GM12878 (cell line): Measurements from ENCODE around the gene PUS7. TPM values are rescaled to one million over a fixed set of nuclear protein-coding genes. Genes with fewer than 3 reads are reported as not detected.

ENCODE experiments used
- BHLHE40 ChIP-seq, 2 experiments: fragments of 450-650 bp in 1 of 2; IDR thresholded peaks; 2 replicates each; pipeline ENCODE4 v1.6.1; 2011 to 2017; ENCODE audit warnings: low read depth in 2 of 2, borderline replicate concordance in 1 of 2, improper control_type of control experiment in 1 of 2, low read length in 1 of 2, mild to moderate bottlenecking in 1 of 2
- DPF2 ChIP-seq: fragments of 450-650 bp; IDR thresholded peaks from 2 replicates; pipeline ENCODE4 v1.6.1; 2017; ENCODE audit warnings: mild to moderate bottlenecking
- ESRRA ChIP-seq: IDR thresholded peaks from 2 replicates; pipeline ENCODE4 v1.6.1; 2012; ENCODE audit warnings: mild to moderate bottlenecking, low read length, improper control_type of control experiment
- IRF4 ChIP-seq: IDR thresholded peaks from 2 replicates; pipeline ENCODE4 v1.6.1; 2011; ENCODE audit warnings: low read depth, low read length
- MEF2A ChIP-seq: IDR thresholded peaks from 2 replicates; pipeline ENCODE4 v1.6.1; 2011; ENCODE audit warnings: low read depth, mild to moderate bottlenecking, low read length, moderate library complexity; ENCODE audit not compliant: insufficient read depth
- MXI1 ChIP-seq: fragments of 150-350 bp; IDR thresholded peaks from 2 replicates; pipeline ENCODE4 v1.6.1; 2011; ENCODE audit warnings: low read depth, mild to moderate bottlenecking, inconsistent platforms, low read length, improper control_type of control experiment
- MYB ChIP-seq: fragments of 150-350 bp; IDR thresholded peaks from 2 replicates; pipeline ENCODE4 v1.6.1; 2014; ENCODE audit warnings: mild to moderate bottlenecking, low read depth, low read length, borderline replicate concordance
- POLR2AphosphoS5 ChIP-seq: IDR thresholded peaks from 2 replicates; pipeline ENCODE4 v1.6.1; 2011; ENCODE audit warnings: mild to moderate bottlenecking, low read length, inconsistent platforms
- TCF7 ChIP-seq: IDR thresholded peaks from 2 replicates; pipeline ENCODE4 v1.6.1; 2014; ENCODE audit warnings: antibody characterized with exemption, borderline replicate concordance
- ZBED1 ChIP-seq: IDR thresholded peaks from 2 replicates; pipeline ENCODE4 v1.6.1; 2016; ENCODE audit warnings: borderline replicate concordance
- ZNF622 ChIP-seq: fragments of 450-650 bp; IDR thresholded peaks from 2 replicates; pipeline ENCODE4 v1.6.1; 2017; ENCODE audit warnings: mild to moderate bottlenecking, inconsistent platforms
- ZZZ3 ChIP-seq: IDR thresholded peaks from 2 replicates; pipeline ENCODE4 v1.6.1; 2011; ENCODE audit warnings: low read depth; ENCODE audit not compliant: control insufficient read depth, insufficient read length
- polyA plus RNA-seq, 11 experiments: library from polyadenylated mRNA; depleted of rRNA in 4 of 11; unstranded in 6 of 11; stranded (reverse) in 5 of 11; fragments of >200 nt; fragmentation: Nextera tagmentation in 4 of 11; fragmentation: Illumina TruSeq in 1 of 11; extraction: Ambion mirVana in 4 of 11; extraction: Trizol in 1 of 11; gene quantifications; 1 replicate in 1 of 11; 2 replicates in 10 of 11; pipeline versions ENCODE4 v1.2.1 to v1.2.3, GENCODE V29; 2011 to 2016; ENCODE audit warnings: inconsistent platforms in 2 of 11, missing spikeins in 2 of 11, low read depth in 1 of 11
- total RNA-seq, 4 experiments: library from RNA; depleted of rRNA in 3 of 4; stranded (reverse); fragments of >200 nt in 3 of 4; fragmentation: Illumina TruSeq in 1 of 4; extraction: Trizol in 1 of 4; gene quantifications; 2 replicates each; pipeline versions ENCODE4 v1.2.1 to v1.2.3, GENCODE V29; 2013 to 2021
- TF ChIP-seq, protein P1 (sequence below): fragments of 450-650 bp; IDR thresholded peaks from 2 replicates; pipeline ENCODE4 v1.6.1; 2017; ENCODE audit warnings: mild to moderate bottlenecking, moderate library complexity
- TF ChIP-seq, protein P2 (sequence below), 3 experiments: IDR thresholded peaks in 2 of 3; conservative IDR thresholded peaks in 1 of 3; 2 replicates each; pipeline ENCODE4 v1.5.1; 2011; ENCODE audit warnings: low read depth in 3 of 3, low read length in 3 of 3, mild to moderate bottlenecking in 3 of 3, control low read depth in 2 of 3, moderate library complexity in 2 of 3, inconsistent platforms in 1 of 3, mixed read lengths in 1 of 3; ENCODE audit not compliant: control insufficient read depth in 2 of 3, insufficient read depth in 1 of 3; ENCODE audit errors: extremely low read depth in 1 of 3
- TF ChIP-seq, protein P3 (sequence below): IDR thresholded peaks from 2 replicates; pipeline ENCODE4 v1.6.1; 2012; ENCODE audit warnings: low read depth, low read length, improper control_type of control experiment
- TF ChIP-seq, protein P4 (sequence below): fragments of 450-650 bp; IDR thresholded peaks from 2 replicates; pipeline ENCODE4 v1.6.1; 2016; ENCODE audit warnings: mild to moderate bottlenecking
- TF ChIP-seq, protein P5 (sequence below): fragments of 450-650 bp; conservative IDR thresholded peaks from 2 replicates; pipeline ENCODE4 v1.6.1; 2017; ENCODE audit warnings: mild to moderate bottlenecking, moderate library complexity

Gene PUS7
- total and polyA plus RNA-seq, 10 of the 15 experiments (the other 5 are each of a cell fraction or from before 2014, with no cell fraction given), result 5.6 to 28.5 (median 22.4) TPM

DNA sequence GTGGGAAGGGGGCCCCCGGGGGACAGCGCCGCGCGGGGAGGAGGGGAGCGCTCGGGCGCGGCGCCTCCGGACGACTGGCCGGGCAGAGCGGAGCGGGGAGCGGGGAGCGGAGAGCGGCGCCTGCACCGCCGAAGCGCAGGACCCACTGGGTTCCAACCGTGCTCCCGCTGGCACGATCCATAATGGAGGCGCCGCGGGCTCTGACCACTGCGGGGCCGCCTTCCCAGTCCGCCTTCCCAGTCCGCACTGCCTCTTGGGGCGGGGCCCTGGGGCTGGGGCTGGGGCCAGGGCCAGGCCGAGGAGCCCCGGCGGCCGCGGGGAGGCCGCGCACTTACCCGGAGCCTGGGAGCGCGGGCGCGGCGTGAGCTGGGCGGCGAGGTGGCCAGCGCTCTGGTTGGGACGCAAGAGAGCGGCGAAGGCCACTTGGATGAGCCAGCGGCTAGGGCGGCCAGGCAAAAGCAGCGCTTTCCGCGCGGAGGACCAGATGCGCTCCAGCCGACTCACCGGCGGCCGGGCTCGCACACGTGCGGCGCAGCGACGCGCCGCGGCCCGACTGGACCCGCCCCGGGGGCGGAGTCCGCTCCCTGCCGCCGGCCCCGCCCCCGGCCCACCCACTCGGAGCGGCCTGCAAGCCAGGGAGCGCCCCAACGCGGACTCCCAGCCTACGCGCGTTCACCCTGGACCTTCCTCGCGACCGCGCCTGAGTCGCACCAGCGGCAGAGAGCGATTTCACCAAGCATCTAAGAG, at the start of gene PUS7 (continued):
- TF ChIP-seq MEF2A (no peak), ZBED1 (no peak), IRF4 (no peak), POLR2AphosphoS5 (peak; percentile 62), DPF2 (peak; percentile 60; the same call in 1 of the 2 replicates), ESRRA (no peak), ZZZ3 (no peak), ZNF622 (no peak), BHLHE40 (IDR thresholded peaks at IDR 0.05; ENCODE audit: borderline replicate concordance in 1 of 2, low read depth in 2 of 2, low read length in 1 of 2) (peak; percentile 95 to 99), TCF7 (no peak), MYB (no peak), MXI1 (peak; percentile 96)
- TF ChIP-seq, protein P1, sequence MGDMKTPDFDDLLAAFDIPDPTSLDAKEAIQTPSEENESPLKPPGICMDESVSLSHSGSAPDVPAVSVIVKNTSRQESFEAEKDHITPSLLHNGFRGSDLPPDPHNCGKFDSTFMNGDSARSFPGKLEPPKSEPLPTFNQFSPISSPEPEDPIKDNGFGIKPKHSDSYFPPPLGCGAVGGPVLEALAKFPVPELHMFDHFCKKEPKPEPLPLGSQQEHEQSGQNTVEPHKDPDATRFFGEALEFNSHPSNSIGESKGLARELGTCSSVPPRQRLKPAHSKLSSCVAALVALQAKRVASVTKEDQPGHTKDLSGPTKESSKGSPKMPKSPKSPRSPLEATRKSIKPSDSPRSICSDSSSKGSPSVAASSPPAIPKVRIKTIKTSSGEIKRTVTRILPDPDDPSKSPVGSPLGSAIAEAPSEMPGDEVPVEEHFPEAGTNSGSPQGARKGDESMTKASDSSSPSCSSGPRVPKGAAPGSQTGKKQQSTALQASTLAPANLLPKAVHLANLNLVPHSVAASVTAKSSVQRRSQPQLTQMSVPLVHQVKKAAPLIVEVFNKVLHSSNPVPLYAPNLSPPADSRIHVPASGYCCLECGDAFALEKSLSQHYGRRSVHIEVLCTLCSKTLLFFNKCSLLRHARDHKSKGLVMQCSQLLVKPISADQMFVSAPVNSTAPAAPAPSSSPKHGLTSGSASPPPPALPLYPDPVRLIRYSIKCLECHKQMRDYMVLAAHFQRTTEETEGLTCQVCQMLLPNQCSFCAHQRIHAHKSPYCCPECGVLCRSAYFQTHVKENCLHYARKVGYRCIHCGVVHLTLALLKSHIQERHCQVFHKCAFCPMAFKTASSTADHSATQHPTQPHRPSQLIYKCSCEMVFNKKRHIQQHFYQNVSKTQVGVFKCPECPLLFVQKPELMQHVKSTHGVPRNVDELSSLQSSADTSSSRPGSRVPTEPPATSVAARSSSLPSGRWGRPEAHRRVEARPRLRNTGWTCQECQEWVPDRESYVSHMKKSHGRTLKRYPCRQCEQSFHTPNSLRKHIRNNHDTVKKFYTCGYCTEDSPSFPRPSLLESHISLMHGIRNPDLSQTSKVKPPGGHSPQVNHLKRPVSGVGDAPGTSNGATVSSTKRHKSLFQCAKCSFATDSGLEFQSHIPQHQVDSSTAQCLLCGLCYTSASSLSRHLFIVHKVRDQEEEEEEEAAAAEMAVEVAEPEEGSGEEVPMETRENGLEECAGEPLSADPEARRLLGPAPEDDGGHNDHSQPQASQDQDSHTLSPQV, result no peak
- TF ChIP-seq, protein P2, sequence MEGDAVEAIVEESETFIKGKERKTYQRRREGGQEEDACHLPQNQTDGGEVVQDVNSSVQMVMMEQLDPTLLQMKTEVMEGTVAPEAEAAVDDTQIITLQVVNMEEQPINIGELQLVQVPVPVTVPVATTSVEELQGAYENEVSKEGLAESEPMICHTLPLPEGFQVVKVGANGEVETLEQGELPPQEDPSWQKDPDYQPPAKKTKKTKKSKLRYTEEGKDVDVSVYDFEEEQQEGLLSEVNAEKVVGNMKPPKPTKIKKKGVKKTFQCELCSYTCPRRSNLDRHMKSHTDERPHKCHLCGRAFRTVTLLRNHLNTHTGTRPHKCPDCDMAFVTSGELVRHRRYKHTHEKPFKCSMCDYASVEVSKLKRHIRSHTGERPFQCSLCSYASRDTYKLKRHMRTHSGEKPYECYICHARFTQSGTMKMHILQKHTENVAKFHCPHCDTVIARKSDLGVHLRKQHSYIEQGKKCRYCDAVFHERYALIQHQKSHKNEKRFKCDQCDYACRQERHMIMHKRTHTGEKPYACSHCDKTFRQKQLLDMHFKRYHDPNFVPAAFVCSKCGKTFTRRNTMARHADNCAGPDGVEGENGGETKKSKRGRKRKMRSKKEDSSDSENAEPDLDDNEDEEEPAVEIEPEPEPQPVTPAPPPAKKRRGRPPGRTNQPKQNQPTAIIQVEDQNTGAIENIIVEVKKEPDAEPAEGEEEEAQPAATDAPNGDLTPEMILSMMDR (IDR thresholded peaks at IDR 0.05 in 2 of 3, conservative IDR thresholded peaks at IDR 0.05 in 1 of 3; ENCODE audit: control insufficient read depth in 2 of 3, extremely low read depth in 1 of 3, insufficient read depth in 1 of 3, low read depth in 3 of 3, low read length in 3 of 3), result no peak
- TF ChIP-seq, protein P3, sequence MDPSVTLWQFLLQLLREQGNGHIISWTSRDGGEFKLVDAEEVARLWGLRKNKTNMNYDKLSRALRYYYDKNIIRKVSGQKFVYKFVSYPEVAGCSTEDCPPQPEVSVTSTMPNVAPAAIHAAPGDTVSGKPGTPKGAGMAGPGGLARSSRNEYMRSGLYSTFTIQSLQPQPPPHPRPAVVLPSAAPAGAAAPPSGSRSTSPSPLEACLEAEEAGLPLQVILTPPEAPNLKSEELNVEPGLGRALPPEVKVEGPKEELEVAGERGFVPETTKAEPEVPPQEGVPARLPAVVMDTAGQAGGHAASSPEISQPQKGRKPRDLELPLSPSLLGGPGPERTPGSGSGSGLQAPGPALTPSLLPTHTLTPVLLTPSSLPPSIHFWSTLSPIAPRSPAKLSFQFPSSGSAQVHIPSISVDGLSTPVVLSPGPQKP, result no peak
- TF ChIP-seq, protein P4, sequence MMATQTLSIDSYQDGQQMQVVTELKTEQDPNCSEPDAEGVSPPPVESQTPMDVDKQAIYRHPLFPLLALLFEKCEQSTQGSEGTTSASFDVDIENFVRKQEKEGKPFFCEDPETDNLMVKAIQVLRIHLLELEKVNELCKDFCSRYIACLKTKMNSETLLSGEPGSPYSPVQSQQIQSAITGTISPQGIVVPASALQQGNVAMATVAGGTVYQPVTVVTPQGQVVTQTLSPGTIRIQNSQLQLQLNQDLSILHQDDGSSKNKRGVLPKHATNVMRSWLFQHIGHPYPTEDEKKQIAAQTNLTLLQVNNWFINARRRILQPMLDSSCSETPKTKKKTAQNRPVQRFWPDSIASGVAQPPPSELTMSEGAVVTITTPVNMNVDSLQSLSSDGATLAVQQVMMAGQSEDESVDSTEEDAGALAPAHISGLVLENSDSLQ, result no peak
- TF ChIP-seq, protein P5, sequence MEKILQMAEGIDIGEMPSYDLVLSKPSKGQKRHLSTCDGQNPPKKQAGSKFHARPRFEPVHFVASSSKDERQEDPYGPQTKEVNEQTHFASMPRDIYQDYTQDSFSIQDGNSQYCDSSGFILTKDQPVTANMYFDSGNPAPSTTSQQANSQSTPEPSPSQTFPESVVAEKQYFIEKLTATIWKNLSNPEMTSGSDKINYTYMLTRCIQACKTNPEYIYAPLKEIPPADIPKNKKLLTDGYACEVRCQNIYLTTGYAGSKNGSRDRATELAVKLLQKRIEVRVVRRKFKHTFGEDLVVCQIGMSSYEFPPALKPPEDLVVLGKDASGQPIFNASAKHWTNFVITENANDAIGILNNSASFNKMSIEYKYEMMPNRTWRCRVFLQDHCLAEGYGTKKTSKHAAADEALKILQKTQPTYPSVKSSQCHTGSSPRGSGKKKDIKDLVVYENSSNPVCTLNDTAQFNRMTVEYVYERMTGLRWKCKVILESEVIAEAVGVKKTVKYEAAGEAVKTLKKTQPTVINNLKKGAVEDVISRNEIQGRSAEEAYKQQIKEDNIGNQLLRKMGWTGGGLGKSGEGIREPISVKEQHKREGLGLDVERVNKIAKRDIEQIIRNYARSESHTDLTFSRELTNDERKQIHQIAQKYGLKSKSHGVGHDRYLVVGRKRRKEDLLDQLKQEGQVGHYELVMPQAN, result peak; percentile 87
